CD14-positive monocyte (primary cell): ENCODE measurements around the gene C15orf40. TPM values are rescaled to one million over a fixed set of nuclear protein-coding genes. Genes with fewer than 3 reads are reported as not detected.
A peak's percentile ranks its signal among the peaks of the same experiment; 100 is the strongest.

ENCODE experiments used
- DNase-seq, 3 donors: peaks; one replicate each; pipeline ENCODE4 v3.0.0-alpha.2; 2011 to 2022
- H2AFZ ChIP-seq: 2 replicates; pipeline ENCODE4 v1.6.0; 2012; ENCODE audit warnings: mild to moderate bottlenecking, low read depth, low read length, inconsistent platforms; ENCODE audit not compliant: insufficient read depth, poor library complexity, severe bottlenecking
- H3K27ac ChIP-seq, 2 donors: 1 replicate in 1 of 2; 2 replicates in 1 of 2; pipeline ENCODE4 v1.5.1; 2012 to 2013; ENCODE audit warnings: low read length in 2 of 2, control low read depth in 1 of 2, inconsistent platforms in 1 of 2, low read depth in 1 of 2, mild to moderate bottlenecking in 1 of 2
- H3K27me3 ChIP-seq, 2 donors: one replicate each; pipeline versions ENCODE4 v1.6.0 to v1.6.1; 2011 to 2013; ENCODE audit warnings: low read length in 2 of 2; ENCODE audit not compliant: control insufficient read depth in 2 of 2, insufficient read depth in 2 of 2
- H3K36me3 ChIP-seq, 2 donors: replicated peaks in 1 of 2; 1 replicate in 1 of 2; 2 replicates in 1 of 2; pipeline versions ENCODE4 v1.5.1 to v1.6.1; 2012 to 2013; ENCODE audit warnings: low read length in 2 of 2, control low read depth in 1 of 2, inconsistent platforms in 1 of 2, mild to moderate bottlenecking in 1 of 2; ENCODE audit not compliant: insufficient read depth in 2 of 2, control insufficient read depth in 1 of 2
- H3K4me1 ChIP-seq, 2 donors: 1 replicate in 1 of 2; 2 replicates in 1 of 2; pipeline versions ENCODE4 v1.5.1 to v1.6.1; 2012 to 2013; ENCODE audit warnings: low read length in 2 of 2, control low read depth in 1 of 2, inconsistent platforms in 1 of 2, mild to moderate bottlenecking in 1 of 2, moderate library complexity in 1 of 2; ENCODE audit not compliant: insufficient read depth in 2 of 2, control insufficient read depth in 1 of 2
- H3K4me2 ChIP-seq: replicated peaks from 2 replicates; pipeline ENCODE3; 2012; ENCODE audit warnings: low read length, moderate library complexity, mild to moderate bottlenecking; ENCODE audit not compliant: poor library complexity, severe bottlenecking; ENCODE audit errors: extremely low read depth
- H3K4me3 ChIP-seq, 3 experiments: fragments of 200-600 bp in 1 of 3; sonication (generic) in 1 of 3; replicated peaks in 1 of 3; 1 replicate in 2 of 3; 2 replicates in 1 of 3; pipeline ENCODE4 v1.5.1; 2011 to 2013; ENCODE audit warnings: low read length in 3 of 3, mild to moderate bottlenecking in 3 of 3, control low read depth in 2 of 3, low read depth in 2 of 3, inconsistent platforms in 1 of 3, moderate library complexity in 1 of 3
- H3K79me2 ChIP-seq: 2 replicates; pipeline ENCODE4 v1.6.0; 2012; ENCODE audit warnings: mild to moderate bottlenecking, control low read depth, inconsistent platforms, low read length, moderate library complexity; ENCODE audit not compliant: insufficient read depth
- H3K9ac ChIP-seq: 2 replicates; pipeline ENCODE4 v1.6.0; 2017; ENCODE audit warnings: low read length, mild to moderate bottlenecking; ENCODE audit not compliant: insufficient read depth, poor library complexity, severe bottlenecking
- H3K9me3 ChIP-seq, 2 donors: replicated peaks in 1 of 2; 1 replicate in 1 of 2; 2 replicates in 1 of 2; pipeline versions ENCODE4 v1.5.1 to v1.6.1; 2012 to 2013; ENCODE audit warnings: low read length in 2 of 2, control low read depth in 1 of 2; ENCODE audit not compliant: control insufficient read depth in 1 of 2, insufficient read depth in 1 of 2
- H4K20me1 ChIP-seq: 2 replicates; pipeline ENCODE4 v1.6.0; 2012; ENCODE audit warnings: mild to moderate bottlenecking, low read length, control low read depth, moderate library complexity; ENCODE audit not compliant: insufficient read depth
- H3K27ac Mint-ChIP-seq, 7 donors: one replicate each; pipeline ENCODE4 v1.8.0; 2020; ENCODE audit warnings: mild to moderate bottlenecking in 7 of 7, mixed read lengths in 7 of 7, moderate library complexity in 6 of 7, inconsistent platforms in 2 of 7
- H3K27me3 Mint-ChIP-seq, 3 donors: one replicate each; pipeline ENCODE4 v1.8.0; 2021 to 2022; ENCODE audit warnings: low read depth in 3 of 3, mild to moderate bottlenecking in 3 of 3, mixed read lengths in 3 of 3, moderate library complexity in 3 of 3, inconsistent platforms in 1 of 3
- H3K36me3 Mint-ChIP-seq, 2 donors: one replicate each; pipeline ENCODE4 v1.8.0; 2020; ENCODE audit warnings: mixed read lengths in 2 of 2, inconsistent platforms in 1 of 2, mild to moderate bottlenecking in 1 of 2
- H3K4me1 Mint-ChIP-seq: one replicate; pipeline ENCODE4 v1.8.0; 2020; ENCODE audit warnings: mild to moderate bottlenecking, mixed read lengths
- H3K4me3 Mint-ChIP-seq, 2 donors: one replicate each; pipeline ENCODE4 v1.8.0; 2020; ENCODE audit warnings: mild to moderate bottlenecking in 2 of 2, mixed read lengths in 2 of 2, moderate library complexity in 1 of 2
- H3K9me3 Mint-ChIP-seq, 7 donors: one replicate each; pipeline ENCODE4 v1.8.0; 2020 to 2022; ENCODE audit warnings: mixed read lengths in 7 of 7, mild to moderate bottlenecking in 6 of 7, moderate library complexity in 6 of 7, inconsistent platforms in 2 of 7
- WGBS: methylation state at CpG from one replicate; pipeline ENCODE4 v1.1.5; 2013; ENCODE audit warnings: missing lambda C conversion rate; ENCODE audit not compliant: insufficient coverage; 5-methylcytosine and 5-hydroxymethylcytosine counted together
- intact Hi-C, 2 donors: fragments of 100-400 bp; cut with micrococcal nuclease; formaldehyde crosslinking; loops; one replicate each; pipeline versions ENCODE4 v1.15.0 to v1.15.1; 2023
- polyA plus RNA-seq, 3 donors: library from polyadenylated mRNA; depleted of rRNA in 1 of 3; unstranded in 2 of 3; stranded (reverse) in 1 of 3; fragments of 300-500 nt in 2 of 3; fragments of >200 nt in 1 of 3; fragmentation: Illumina TruSeq in 2 of 3; gene quantifications; 1 replicate in 2 of 3; 2 replicates in 1 of 3; pipeline ENCODE4 v1.2.3, GENCODE V29; 2012 to 2021
- TF ChIP-seq, protein P1 (sequence below): fragments of 200-600 bp; IDR thresholded peaks from one replicate; pipeline ENCODE4 v1.8.0; 2022; ENCODE audit warnings: antibody characterized with exemption, mild to moderate bottlenecking

The C15orf40 gene
- polyA plus RNA-seq, 3 donors, result 13.0 to 32.1 (median 25.7) TPM

DNA sequence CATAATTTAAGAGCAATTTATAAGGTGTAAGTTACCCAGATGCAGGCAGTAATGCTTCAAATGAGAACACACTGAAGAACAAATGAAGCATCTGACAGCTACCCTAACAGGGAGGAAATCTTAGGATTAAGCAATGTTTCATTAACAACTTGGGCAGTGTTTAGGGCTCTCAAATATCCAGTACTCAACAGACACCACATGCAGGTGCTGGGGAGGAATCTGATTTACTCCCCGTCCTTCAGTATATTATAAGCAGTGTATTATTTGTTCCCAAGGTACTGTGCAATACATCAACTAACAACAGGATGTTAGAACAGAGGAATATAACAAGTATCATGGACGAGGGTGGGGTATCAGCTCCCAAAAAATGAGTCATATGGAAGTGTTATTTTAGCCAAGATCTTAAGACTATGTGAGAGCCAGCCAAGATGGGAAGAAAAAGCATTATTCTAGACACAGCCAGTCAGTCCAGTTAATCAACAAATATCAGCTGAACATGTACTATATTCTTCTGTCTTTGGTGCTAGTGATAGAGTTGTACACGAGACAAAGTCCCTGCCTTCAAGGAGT is 35.2 kb upstream of the C15orf40 start:
- peaks cover 34% of the 10 kb centered on the region for H3K79me2 ChIP-seq
- no peaks in the 10 kb centered on the region for H3K4me1 ChIP-seq
- no peak overlapping the region for H2AFZ ChIP-seq
- H3K27me3 ChIP-seq, result no peaks in the 10 kb centered on the region
- no peak overlapping the region for H3K27ac ChIP-seq
- H3K9me3 ChIP-seq, result no peaks in the 10 kb centered on the region
- no peak overlapping the region for H3K4me3 ChIP-seq
- intact Hi-C loops, result no loop called here
- H4K20me1 ChIP-seq, result peaks cover 85% of the 10 kb centered on the region
- Mint-ChIP-seq H3K4me1 (no peaks in the 10 kb centered on the region), H3K36me3 (peaks cover 57 to 79% of the 10 kb centered on the region in 2 donors), H3K4me3 (no peak overlapping the region), H3K9me3 (peaks cover 0 to 2% (median 0%) of the 10 kb centered on the region in 7 donors), H3K27me3 (no peaks in the 10 kb centered on the region), H3K27ac (peak overlapping the region in 1 of 7 donors; percentile 40)
- WGBS, result no CpG with 5 or more reads among the region's 3 CpGs
- peaks cover 63 to 93% of the 10 kb centered on the region in 2 donors for H3K36me3 ChIP-seq
- TF ChIP-seq, protein P1, sequence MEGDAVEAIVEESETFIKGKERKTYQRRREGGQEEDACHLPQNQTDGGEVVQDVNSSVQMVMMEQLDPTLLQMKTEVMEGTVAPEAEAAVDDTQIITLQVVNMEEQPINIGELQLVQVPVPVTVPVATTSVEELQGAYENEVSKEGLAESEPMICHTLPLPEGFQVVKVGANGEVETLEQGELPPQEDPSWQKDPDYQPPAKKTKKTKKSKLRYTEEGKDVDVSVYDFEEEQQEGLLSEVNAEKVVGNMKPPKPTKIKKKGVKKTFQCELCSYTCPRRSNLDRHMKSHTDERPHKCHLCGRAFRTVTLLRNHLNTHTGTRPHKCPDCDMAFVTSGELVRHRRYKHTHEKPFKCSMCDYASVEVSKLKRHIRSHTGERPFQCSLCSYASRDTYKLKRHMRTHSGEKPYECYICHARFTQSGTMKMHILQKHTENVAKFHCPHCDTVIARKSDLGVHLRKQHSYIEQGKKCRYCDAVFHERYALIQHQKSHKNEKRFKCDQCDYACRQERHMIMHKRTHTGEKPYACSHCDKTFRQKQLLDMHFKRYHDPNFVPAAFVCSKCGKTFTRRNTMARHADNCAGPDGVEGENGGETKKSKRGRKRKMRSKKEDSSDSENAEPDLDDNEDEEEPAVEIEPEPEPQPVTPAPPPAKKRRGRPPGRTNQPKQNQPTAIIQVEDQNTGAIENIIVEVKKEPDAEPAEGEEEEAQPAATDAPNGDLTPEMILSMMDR, result no peak
- DNase-seq, result no peak
- no peak overlapping the region for H3K4me2 ChIP-seq
- H3K9ac ChIP-seq, result no peak overlapping the region

DNA sequence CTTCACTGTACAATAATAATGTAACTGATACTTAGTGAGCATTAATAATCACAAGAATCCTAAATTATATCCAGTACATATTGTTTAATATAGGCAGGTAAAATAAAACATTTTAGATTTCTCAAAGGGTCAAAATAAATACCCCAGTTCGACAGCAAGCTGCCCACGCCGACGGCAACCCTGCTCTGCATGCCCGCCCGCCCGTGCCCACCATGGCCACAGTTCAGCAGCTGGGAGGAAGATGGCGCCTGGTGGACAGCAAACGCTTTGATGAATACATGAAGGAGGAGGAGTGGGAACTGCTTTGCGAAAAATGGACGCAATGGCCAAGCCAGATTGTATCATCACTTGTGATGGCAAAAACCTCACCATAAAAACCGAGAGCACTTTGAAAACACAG is 32.7 kb upstream of the C15orf40 start:
- Histone ChIP-seq H3K9ac (no peak overlapping the region), H3K27ac (no peak overlapping the region), H3K27me3 (no peaks in the 10 kb centered on the region), H2AFZ (no peak overlapping the region), H3K4me1 (no peaks in the 10 kb centered on the region), H3K79me2 (peaks cover 40% of the 10 kb centered on the region), H3K4me3 (no peak overlapping the region), H3K36me3 (peaks cover 61 to 97% of the 10 kb centered on the region in 2 donors), H4K20me1 (peaks cover 89% of the 10 kb centered on the region), H3K4me2 (no peak overlapping the region), H3K9me3 (no peaks in the 10 kb centered on the region)
- no peaks in the 10 kb centered on the region for H3K27me3 Mint-ChIP-seq
- H3K36me3 Mint-ChIP-seq, result peaks cover 73 to 90% of the 10 kb centered on the region in 2 donors
- no peak overlapping the region for H3K4me3 Mint-ChIP-seq
- intact Hi-C loops, result no loop called here
- H3K9me3 Mint-ChIP-seq, result peaks cover 0 to 2% (median 0%) of the 10 kb centered on the region in 7 donors
- H3K4me1 Mint-ChIP-seq, result peaks cover 2% of the 10 kb centered on the region
- TF ChIP-seq, protein P1, result no peak
- no peak overlapping the region for H3K27ac Mint-ChIP-seq
- 92% methylated on average over 7 of the region's 12 CpGs for WGBS
- DNase-seq, result no peak
